Inferior parietal cortex (tissue), 1 donor: ENCODE measurements around the gene FAAH.
A peak's percentile ranks its signal among the peaks of the same experiment; 100 is the strongest.

Source experiments
- DNase-seq: peaks from one replicate; pipeline ENCODE4 v3.0.0-alpha.2; 2016; ENCODE audit errors: extremely low spot score

FAAH gene

GRCh38 chr1:46401154-46401913 lies 7.2 kb downstream of the FAAH start:
- DNase-seq, result peak; percentile 11

- peak; percentile 86 for DNase-seq
Measured at GRCh38 chr1:46401964-46402626, 8.0 kb downstream of the FAAH start.

- no peak for DNase-seq
Measured at GRCh38 chr1:46403916-46404315, 9.8 kb downstream of the FAAH start.

GRCh38 chr1:46404482-46405196 lies 10.5 kb downstream of the FAAH start:
- no peak for DNase-seq

- DNase-seq, result no peak
Measured at GRCh38 chr1:46405197-46405555, 11.1 kb downstream of the FAAH start.

GRCh38 chr1:46405724-46406123 lies 11.6 kb downstream of the FAAH start:
- no peak for DNase-seq

GRCh38 chr1:46406881-46407608 lies 12.9 kb downstream of the FAAH start:
- DNase-seq, result no peak

GRCh38 chr1:46407636-46408035 lies 13.5 kb downstream of the FAAH start:
- no peak for DNase-seq

- DNase-seq, result no peak
Measured at GRCh38 chr1:46408356-46409062, 14.4 kb downstream of the FAAH start.

- no peak for DNase-seq
Measured at GRCh38 chr1:46409063-46409372, 14.9 kb downstream of the FAAH start.

- no peak for DNase-seq
Measured at GRCh38 chr1:46410156-46411009, 16.3 kb downstream of the FAAH start.

- no peak for DNase-seq
Measured at GRCh38 chr1:46411010-46411405, 16.9 kb downstream of the FAAH start.

- no peak for DNase-seq
Measured at GRCh38 chr1:46411601-46412341, 17.7 kb downstream of the FAAH start.

GRCh38 chr1:46412893-46413595 lies 18.9 kb downstream of the FAAH start:
- no peak for DNase-seq

GRCh38 chr1:46413596-46413985 lies 19.5 kb downstream of the FAAH start:
- DNase-seq, result peak; percentile 22

GRCh38 chr1:46415514-46415913 lies 21.4 kb downstream of the FAAH start:
- DNase-seq, result no peak

GRCh38 chr1:46418976-46419375 lies 24.9 kb downstream of the FAAH start:
- DNase-seq, result no peak

GRCh38 chr1:46420533-46420915 lies 26.4 kb downstream of the FAAH start:
- no peak for DNase-seq

- DNase-seq, result no peak
Measured at GRCh38 chr1:46421739-46422138, 27.6 kb downstream of the FAAH start.
